ENCODE data around the gene LCN15. TPM values are rescaled to one million over a fixed set of nuclear protein-coding genes. Genes with fewer than 3 reads are reported as not detected.

Gene LCN15
- total RNA-seq, 1 donor from 2014 or later = 1.3 TPM

GRCh38 chr9:136710543-136710942, 53.8 kb downstream of the LCN15 start:
- TF ChIP-seq, protein P1, sequence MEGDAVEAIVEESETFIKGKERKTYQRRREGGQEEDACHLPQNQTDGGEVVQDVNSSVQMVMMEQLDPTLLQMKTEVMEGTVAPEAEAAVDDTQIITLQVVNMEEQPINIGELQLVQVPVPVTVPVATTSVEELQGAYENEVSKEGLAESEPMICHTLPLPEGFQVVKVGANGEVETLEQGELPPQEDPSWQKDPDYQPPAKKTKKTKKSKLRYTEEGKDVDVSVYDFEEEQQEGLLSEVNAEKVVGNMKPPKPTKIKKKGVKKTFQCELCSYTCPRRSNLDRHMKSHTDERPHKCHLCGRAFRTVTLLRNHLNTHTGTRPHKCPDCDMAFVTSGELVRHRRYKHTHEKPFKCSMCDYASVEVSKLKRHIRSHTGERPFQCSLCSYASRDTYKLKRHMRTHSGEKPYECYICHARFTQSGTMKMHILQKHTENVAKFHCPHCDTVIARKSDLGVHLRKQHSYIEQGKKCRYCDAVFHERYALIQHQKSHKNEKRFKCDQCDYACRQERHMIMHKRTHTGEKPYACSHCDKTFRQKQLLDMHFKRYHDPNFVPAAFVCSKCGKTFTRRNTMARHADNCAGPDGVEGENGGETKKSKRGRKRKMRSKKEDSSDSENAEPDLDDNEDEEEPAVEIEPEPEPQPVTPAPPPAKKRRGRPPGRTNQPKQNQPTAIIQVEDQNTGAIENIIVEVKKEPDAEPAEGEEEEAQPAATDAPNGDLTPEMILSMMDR (IDR thresholded peaks at IDR 0.05; ENCODE audit: unreplicated experiment) = no peak
- Mint-ChIP-seq H3K4me1 (peaks cover 10% of the 10 kb centered on the region), H3K27me3 (ENCODE audit: low read depth) (peaks cover 4% of the 10 kb centered on the region), H3K27ac (no peak overlapping the region), H3K9me3 (no peaks in the 10 kb centered on the region), H3K4me3 (peak overlapping the region; percentile 66), H3K36me3 (no peaks in the 10 kb centered on the region)
- DNase-seq (ENCODE audit: low spot score in 2 of 2, unreplicated experiment in 2 of 2) = no peak

Small RNAs within 50 kb of the gene (microRNA-seq; reads per million reads assigned to microRNA genes)
- not detected for gene MIR6722

Other genes starting within 250 kb of the LCN15 start
- 104 to 107 TPM (median 104 TPM) in 3 replicates for gene NOTCH1, start 218.5 kb downstream of the LCN15 start, total RNA-seq
- 35.6 to 39.3 TPM (median 38.2 TPM) in 3 replicates for gene EGFL7, start 101.6 kb downstream of the LCN15 start, total RNA-seq
- gene AGPAT2, start 77.1 kb downstream of the LCN15 start, total RNA-seq = 32.8 to 36.1 TPM (median 34.9 TPM) in 3 replicates
- gene DIPK1B, start 51.9 kb downstream of the LCN15 start, total RNA-seq = 56.2 to 60.5 TPM (median 58.1 TPM) in 3 replicates
- gene LCN10, start 21.6 kb downstream of the LCN15 start, total RNA-seq = 0.20 to 0.51 TPM (median 0.29 TPM) in 3 replicates
- gene LCN6, start 16.0 kb downstream of the LCN15 start, total RNA-seq = not detected in 3 replicates
- not detected in 3 replicates for gene LCN8, start 6.3 kb downstream of the LCN15 start, total RNA-seq
- gene TMEM141, start 26.8 kb upstream of the LCN15 start, total RNA-seq = 70.4 to 72.4 TPM (median 71.7 TPM) in 3 replicates
- 25.1 to 29.1 TPM (median 26.5 TPM) in 3 replicates for gene CCDC183, start 31.8 kb upstream of the LCN15 start, total RNA-seq
- 120 to 124 TPM (median 122 TPM) in 3 replicates for gene RABL6, start 43.4 kb upstream of the LCN15 start, total RNA-seq
- gene AJM1, start 78.0 kb upstream of the LCN15 start, total RNA-seq = 3.1 to 3.8 TPM (median 3.6 TPM) in 3 replicates
- gene PHPT1, start 84.9 kb upstream of the LCN15 start, total RNA-seq = 159 to 168 TPM (median 168 TPM) in 3 replicates
- gene MAMDC4, start 87.8 kb upstream of the LCN15 start, total RNA-seq = 20.1 to 22.6 TPM (median 20.3 TPM) in 3 replicates
- gene EDF1, start 101.8 kb upstream of the LCN15 start, total RNA-seq = 275 to 294 TPM (median 275 TPM) in 3 replicates
- 16.0 to 18.1 TPM (median 17.4 TPM) in 3 replicates for gene TRAF2, start 122.0 kb upstream of the LCN15 start, total RNA-seq
- 58.9 to 62.3 TPM (median 59.8 TPM) in 3 replicates for gene FBXW5, start 180.2 kb upstream of the LCN15 start, total RNA-seq
- 1.5 to 2.5 TPM (median 1.5 TPM) in 3 replicates for gene C8G, start 180.7 kb upstream of the LCN15 start, total RNA-seq
- 13.3 to 15.9 TPM (median 13.8 TPM) in 3 replicates for gene LCN12, start 187.8 kb upstream of the LCN15 start, total RNA-seq
- gene PTGDS, start 213.0 kb upstream of the LCN15 start, total RNA-seq = 52.6 to 58.0 TPM (median 53.5 TPM) in 3 replicates
- gene LCNL1, start 218.5 kb upstream of the LCN15 start, total RNA-seq = 4.7 to 5.7 TPM (median 5.5 TPM) in 3 replicates
- 51.1 to 58.3 TPM (median 53.1 TPM) in 3 replicates for gene PAXX, start 227.9 kb upstream of the LCN15 start, total RNA-seq
- gene CLIC3, start 232.1 kb upstream of the LCN15 start, total RNA-seq = 1.5 to 2.9 TPM (median 1.7 TPM) in 3 replicates